Esophagus squamous epithelium (tissue), 5 donors: ENCODE results near the gene SEPTIN5. TPM values are rescaled to one million over a fixed set of nuclear protein-coding genes. Genes with fewer than 3 reads are reported as not detected.

Source experiments
- DNase-seq: peaks from one replicate; lab custom pipeline; 2025; lab: John Stamatoyannopoulos, UW
- H3K27ac ChIP-seq, 4 donors: fragments of 200-600 bp; sonication (generic); one replicate each; pipeline ENCODE4 v1.5.1; 2016 to 2019; ENCODE audit warnings: mild to moderate bottlenecking in 1 of 4
- H3K27me3 ChIP-seq, 4 donors: fragments of 200-600 bp; sonication (generic); 1 replicate in 3 of 4; 2 replicates in 1 of 4; pipeline versions ENCODE4 v1.5.1 to v1.6.0; 2017 to 2021; ENCODE audit warnings: antibody characterized with exemption in 1 of 4
- H3K36me3 ChIP-seq, 3 donors: fragments of 200-600 bp; sonication (generic); one replicate each; pipeline ENCODE4 v1.5.1; 2016 to 2019
- H3K4me1 ChIP-seq, 3 donors: fragments of 200-600 bp; sonication (generic); one replicate each; pipeline ENCODE4 v1.5.1; 2017 to 2019
- H3K4me3 ChIP-seq, 4 donors: fragments of 200-600 bp; sonication (generic); 1 replicate in 3 of 4; 2 replicates in 1 of 4; pipeline ENCODE4 v1.5.1; 2016 to 2019; ENCODE audit warnings: mild to moderate bottlenecking in 2 of 4, moderate library complexity in 1 of 4
- H3K9me3 ChIP-seq, 3 donors: fragments of 200-600 bp; sonication (generic); one replicate each; pipeline ENCODE4 v1.5.1; 2016 to 2019
- POLR2A ChIP-seq, 4 donors: fragments of 450-650 bp; IDR thresholded peaks; one replicate each; pipeline ENCODE4 v1.6.1; 2017; ENCODE audit warnings: antibody characterized with exemption in 4 of 4, mild to moderate bottlenecking in 4 of 4, moderate library complexity in 3 of 4
- WGBS, 2 donors: methylation state at CpG; one replicate each; pipeline ENCODE4 v1.1.5; 2018; 5-methylcytosine and 5-hydroxymethylcytosine counted together
- intact Hi-C: fragments of 100-400 bp; cut with DNase I; formaldehyde crosslinking; loops from one replicate; pipeline ENCODE4 v1.15.0; 2022
- total RNA-seq, 4 donors: library from RNA; depleted of rRNA; stranded (reverse); fragments of >200 nt; gene quantifications; one replicate each; pipeline ENCODE4 v1.1.0, GENCODE V29; 2016
- TF ChIP-seq, protein P1 (sequence below), 6 experiments: fragments of 450-650 bp in 4 of 6; fragments of 200-600 bp in 2 of 6; sonication (generic) in 2 of 6; IDR thresholded peaks; one replicate each; pipeline ENCODE4 v1.5.1; 2016 to 2019; ENCODE audit warnings: antibody characterized with exemption in 6 of 6, mild to moderate bottlenecking in 4 of 6, moderate library complexity in 4 of 6
- donor health status: DM: yes; HTN: yes; CAD: no.

Gene SEPTIN5
- total RNA-seq, 4 donors from 2014 or later = 19.8 to 69.7 (median 36.3) TPM

DNA sequence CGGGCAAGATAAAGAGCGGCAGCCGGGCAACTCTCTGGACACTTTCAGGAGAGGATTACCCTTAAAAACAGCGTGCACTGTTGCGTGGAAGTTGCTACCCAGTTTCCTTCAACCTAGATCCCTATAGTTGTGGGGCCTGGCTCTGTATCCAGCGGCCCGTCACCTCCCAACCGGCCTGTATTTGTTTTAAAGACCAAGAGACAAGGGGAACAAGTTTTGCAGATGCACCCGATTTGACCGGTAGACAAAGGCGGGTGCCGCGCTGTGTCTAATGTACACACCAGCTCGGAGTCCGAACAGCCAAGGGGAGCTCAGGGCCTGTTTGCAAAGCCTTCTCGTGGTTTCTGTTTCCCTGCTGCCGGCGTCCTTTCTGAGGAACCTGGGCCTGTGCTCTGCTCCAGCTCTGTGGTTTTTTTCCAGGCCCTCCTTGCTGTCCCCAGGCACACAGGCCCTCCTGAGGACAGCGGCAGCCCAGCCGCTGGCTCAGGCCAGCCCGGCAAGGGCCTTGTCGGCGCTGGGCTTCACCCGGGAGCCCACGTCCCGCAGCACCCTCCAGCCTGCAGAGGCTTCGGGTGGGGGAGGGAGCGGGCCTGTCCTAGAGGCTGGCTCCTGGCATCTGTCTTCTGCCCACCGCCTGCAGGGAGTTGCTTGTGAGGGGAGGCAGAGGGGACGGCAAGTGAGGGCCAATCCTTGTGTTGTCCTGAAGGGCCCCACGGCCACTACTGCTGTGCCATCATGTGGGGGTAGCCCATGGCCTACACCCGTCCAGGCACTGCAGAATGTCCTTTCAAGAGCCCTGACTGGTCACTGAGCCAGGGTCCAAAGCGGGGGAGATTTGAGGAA, 47.6 kb downstream of the SEPTIN5 start:
- peak overlapping the region in 2 of 4 donors; percentile 5 to 13 for H3K27ac ChIP-seq
- TF ChIP-seq POLR2A (IDR thresholded peaks at IDR 0.05) = no peak
- TF ChIP-seq, protein P1, sequence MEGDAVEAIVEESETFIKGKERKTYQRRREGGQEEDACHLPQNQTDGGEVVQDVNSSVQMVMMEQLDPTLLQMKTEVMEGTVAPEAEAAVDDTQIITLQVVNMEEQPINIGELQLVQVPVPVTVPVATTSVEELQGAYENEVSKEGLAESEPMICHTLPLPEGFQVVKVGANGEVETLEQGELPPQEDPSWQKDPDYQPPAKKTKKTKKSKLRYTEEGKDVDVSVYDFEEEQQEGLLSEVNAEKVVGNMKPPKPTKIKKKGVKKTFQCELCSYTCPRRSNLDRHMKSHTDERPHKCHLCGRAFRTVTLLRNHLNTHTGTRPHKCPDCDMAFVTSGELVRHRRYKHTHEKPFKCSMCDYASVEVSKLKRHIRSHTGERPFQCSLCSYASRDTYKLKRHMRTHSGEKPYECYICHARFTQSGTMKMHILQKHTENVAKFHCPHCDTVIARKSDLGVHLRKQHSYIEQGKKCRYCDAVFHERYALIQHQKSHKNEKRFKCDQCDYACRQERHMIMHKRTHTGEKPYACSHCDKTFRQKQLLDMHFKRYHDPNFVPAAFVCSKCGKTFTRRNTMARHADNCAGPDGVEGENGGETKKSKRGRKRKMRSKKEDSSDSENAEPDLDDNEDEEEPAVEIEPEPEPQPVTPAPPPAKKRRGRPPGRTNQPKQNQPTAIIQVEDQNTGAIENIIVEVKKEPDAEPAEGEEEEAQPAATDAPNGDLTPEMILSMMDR (IDR thresholded peaks at IDR 0.05) = no peak
- peaks cover 11 to 53% (median 33%) of the 10 kb centered on the region in 3 donors for H3K4me1 ChIP-seq
- peaks cover 0 to 99% (median 8%) of the 10 kb centered on the region in 4 donors for H3K27me3 ChIP-seq
- 75 to 81% methylated on average over 20 to 21 of the region's 33 CpGs for WGBS, 2 donors
- no peak for DNase-seq
- H3K9me3 ChIP-seq = no peaks in the 10 kb centered on the region
- intact Hi-C loops = no loop called here
- peak overlapping the region in 2 of 4 donors; percentile 39 to 57 for H3K4me3 ChIP-seq
- H3K36me3 ChIP-seq = no peaks in the 10 kb centered on the region

DNA sequence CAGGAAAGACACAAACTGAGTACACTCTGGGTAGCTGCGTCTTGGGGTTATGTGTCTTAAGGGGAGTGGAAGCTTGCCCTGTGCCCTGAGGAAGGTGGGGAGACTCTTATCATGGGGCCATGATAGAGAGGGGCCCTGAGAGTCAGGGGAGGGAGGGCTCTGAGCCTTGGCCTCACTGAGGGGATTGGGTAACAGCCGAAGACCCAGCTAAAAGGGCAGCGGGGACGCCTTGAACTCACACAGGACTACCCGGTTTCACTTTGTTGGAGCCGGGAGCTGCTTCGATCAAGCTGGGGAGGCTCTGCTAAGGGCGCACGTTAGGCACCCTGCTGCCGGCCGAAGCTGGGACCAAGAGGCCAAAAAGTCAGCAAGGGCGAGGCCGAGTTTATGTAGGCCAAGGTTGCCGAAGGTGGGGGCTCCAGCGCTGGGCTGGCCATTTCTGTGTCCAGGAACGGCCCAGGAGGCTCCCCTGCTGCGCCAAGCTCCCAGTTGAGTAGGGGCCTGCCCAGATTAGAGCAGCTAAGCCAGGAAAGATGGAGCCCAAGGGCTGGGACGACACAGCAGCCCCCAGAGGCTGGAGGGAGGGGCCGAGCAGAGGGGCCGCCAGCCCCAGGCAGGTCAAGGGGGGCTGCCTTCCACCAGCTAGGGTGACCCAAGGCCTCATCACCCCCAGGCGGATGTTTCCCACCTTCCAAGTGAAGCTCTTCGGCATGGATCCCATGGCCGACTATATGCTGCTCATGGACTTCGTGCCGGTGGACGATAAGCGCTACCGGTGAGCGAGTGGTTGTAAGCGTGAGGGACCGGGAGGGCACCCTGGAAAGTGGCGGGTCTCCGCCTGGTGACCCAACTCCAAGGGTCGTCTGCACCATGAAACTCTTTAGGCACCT, 48.5 kb downstream of the SEPTIN5 start:
- H3K4me1 ChIP-seq = peaks cover 15 to 55% (median 30%) of the 10 kb centered on the region in 3 donors
- peaks cover 0 to 99% (median 9%) of the 10 kb centered on the region in 4 donors for H3K27me3 ChIP-seq
- peak overlapping the region in 1 of 4 donors; percentile 39 for H3K4me3 ChIP-seq
- no peak for DNase-seq
- no peak for TF ChIP-seq POLR2A (IDR thresholded peaks at IDR 0.05)
- TF ChIP-seq, protein P1 (IDR thresholded peaks at IDR 0.05) = no peak
- WGBS, 2 donors = 91 to 95% methylated on average over 18 to 21 of the region's 34 CpGs
- H3K9me3 ChIP-seq = no peaks in the 10 kb centered on the region
- no peak overlapping the region for H3K27ac ChIP-seq
- H3K36me3 ChIP-seq = no peaks in the 10 kb centered on the region
- intact Hi-C loops = no loop called here

DNA sequence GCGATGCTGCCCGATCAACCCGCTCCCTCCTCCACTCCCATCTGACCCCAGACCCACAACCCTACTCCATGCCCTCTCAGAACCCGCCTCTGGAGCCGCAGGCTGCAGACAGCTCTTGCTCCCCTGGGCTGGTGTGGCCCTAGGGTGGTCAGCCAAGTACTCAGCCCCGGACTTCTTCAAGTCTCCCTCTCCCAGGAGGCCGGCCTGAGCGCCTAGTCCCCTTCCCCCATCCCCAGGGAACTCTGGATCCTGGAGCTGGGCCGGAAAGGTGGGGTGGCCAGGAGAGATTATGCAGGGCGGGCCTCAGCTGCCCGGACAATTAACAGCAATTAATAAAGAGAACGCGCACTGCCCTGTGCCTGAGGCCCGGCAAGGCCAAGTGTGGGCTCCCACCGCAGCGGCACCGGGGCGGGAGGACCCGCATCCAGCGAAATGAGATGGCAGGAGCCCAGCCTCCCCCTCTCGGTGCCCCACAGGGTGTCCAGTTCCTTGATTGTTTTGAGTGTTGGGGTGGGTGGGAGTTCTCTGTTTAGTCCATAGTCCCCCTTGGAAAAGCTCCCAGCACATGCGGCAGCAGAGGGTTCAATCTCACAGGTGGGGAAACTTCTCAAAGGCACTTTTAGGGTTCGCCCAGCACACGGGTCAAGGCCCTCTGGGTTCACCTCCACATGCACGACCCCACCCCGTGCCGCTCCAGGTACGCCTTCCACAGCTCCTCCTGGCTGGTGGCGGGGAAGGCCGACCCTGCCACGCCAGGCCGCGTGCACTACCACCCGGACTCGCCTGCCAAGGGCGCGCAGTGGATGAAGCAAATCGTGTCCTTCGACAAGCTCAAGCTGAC, 49.4 kb downstream of the SEPTIN5 start:
- Histone ChIP-seq H3K36me3 (no peaks in the 10 kb centered on the region), H3K9me3 (no peaks in the 10 kb centered on the region), H3K27ac (no peak overlapping the region), H3K27me3 (peaks cover 0 to 99% (median 9%) of the 10 kb centered on the region in 4 donors), H3K4me1 (peaks cover 15 to 59% (median 30%) of the 10 kb centered on the region in 3 donors), H3K4me3 (no peak overlapping the region)
- intact Hi-C loops = no loop called here
- DNase-seq = no peak
- TF ChIP-seq, protein P1 (IDR thresholded peaks at IDR 0.05) = no peak
- no peak for TF ChIP-seq POLR2A (IDR thresholded peaks at IDR 0.05)
- 89 to 95% methylated on average over 7 to 8 of the region's 39 CpGs for WGBS, 2 donors

DNA sequence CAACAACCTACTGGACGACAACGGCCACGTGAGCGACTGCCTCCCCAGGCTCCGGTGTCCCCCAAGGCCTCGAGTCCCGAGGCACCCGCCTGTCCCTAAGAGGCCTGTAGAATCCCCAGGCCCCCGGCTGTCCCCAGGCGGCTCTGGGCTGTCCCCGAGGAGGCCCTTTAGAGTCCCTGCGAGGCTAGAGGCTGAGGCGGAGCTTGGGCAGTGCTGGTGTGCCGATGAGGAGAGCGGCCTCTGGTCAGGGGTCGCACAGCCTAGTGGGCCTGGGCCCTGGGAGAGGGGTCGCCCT, 49.9 kb downstream of the SEPTIN5 start:
- no peak for DNase-seq
- Histone ChIP-seq H3K4me3 (no peak overlapping the region), H3K27me3 (peaks cover 0 to 98% (median 9%) of the 10 kb centered on the region in 4 donors), H3K4me1 (peaks cover 15 to 54% (median 26%) of the 10 kb centered on the region in 3 donors), H3K36me3 (no peaks in the 10 kb centered on the region), H3K27ac (no peak overlapping the region), H3K9me3 (no peaks in the 10 kb centered on the region)
- WGBS, 2 donors = 100% methylated on average over 1 of the region's 17 CpGs; no CpG with 5 or more reads in 1 of the 2 donors
- no peak for TF ChIP-seq POLR2A (IDR thresholded peaks at IDR 0.05)
- TF ChIP-seq, protein P1 (IDR thresholded peaks at IDR 0.05) = no peak
- intact Hi-C loops = no loop called here
